GM08714 (cell line): ENCODE results near the gene CPO.

Experiments
- H3K4me3 ChIP-seq: fragments of 200-500 bp; sonication (Bioruptor generic); 2 replicates; pipeline ENCODE4 v1.5.1; 2014; ENCODE audit warnings: mild to moderate bottlenecking, low read length, inconsistent platforms
- ZNF274 ChIP-seq: IDR thresholded peaks from 2 replicates; pipeline ENCODE4 v1.6.1; 2012; ENCODE audit warnings: mild to moderate bottlenecking, low read depth, low read length

Gene CPO

DNA sequence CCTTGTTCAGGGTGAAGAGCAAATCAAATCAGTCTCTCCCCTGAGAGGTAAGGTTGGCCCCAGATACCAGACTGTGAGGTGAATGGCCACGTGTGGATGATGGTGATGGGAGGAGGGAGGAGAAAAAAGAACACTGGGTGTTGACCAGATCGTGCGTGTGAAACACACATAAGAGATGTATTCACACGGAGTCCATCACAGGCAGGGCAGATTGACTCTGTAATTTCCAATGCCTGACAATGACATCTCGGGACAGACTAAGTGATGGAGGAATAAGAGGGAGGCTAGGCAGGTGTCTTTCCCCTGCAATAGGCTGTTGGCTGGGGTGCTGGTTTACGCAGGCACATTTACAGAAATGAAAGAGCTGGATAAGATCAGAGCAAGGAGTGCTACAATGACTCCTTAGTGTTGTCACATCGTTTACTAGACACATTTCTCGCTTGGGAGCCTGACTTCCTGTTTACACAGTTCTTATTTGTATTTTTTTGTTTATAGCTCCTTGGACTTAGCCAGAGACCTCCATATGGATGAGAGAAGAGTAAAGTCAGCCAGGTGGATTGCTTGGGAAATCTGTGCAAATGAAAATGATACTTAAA is 43.1 kb downstream of the CPO start:
- no peak overlapping the region for H3K4me3 ChIP-seq
- no peak for TF ChIP-seq ZNF274

DNA sequence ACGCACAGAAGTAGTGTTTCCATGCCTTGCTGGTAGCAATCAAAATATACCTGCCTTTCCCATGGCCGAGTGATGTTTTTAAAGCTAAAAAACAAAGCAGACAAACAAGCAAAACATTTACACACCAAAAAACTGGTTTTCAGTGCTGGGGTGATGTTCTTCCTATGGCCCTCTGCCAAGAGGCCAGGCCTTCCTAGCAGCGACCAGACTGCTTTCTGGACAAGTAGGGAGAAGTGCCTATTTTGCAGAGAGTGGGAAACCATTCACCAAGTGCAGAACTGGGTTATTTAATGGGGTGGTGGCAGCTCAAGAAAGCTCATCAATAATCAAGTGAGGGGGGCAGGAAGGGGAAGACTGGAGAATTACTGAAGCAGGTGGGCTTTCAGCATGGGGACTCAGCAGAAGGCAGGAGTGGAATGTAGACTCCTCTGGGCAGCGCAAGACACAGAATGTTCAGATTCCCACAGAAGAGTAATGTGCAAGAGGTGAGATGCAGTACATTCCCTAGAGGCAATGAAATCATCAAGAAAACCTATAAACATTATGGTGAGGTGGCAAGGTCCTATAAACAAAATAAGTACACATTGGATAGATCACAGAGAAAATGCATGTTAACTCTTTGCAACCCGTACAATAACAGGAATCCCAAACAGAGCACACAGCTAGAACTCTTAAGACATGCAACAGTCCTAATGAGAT is 44.0 kb downstream of the CPO start:
- no peak overlapping the region for H3K4me3 ChIP-seq
- TF ChIP-seq ZNF274, result no peak

DNA sequence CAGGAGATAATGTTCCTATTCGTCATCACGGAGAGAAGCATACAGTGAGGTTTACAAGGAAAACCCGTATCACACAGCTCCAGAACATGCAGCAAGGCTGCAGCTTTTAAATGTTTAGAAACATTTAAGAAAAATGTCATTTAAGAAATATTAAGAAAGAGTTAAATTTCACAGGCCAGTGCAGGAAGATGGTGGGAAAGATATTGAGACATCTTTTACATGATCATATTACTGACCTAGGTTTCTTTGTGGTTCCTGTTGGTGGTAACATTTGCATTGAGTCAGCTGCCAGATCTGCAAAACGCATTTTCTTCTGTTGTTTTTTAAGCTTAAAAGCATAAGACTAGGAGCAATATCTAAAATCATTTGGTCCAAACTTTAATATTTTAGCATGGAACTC is 44.9 kb downstream of the CPO start:
- no peak for TF ChIP-seq ZNF274

DNA sequence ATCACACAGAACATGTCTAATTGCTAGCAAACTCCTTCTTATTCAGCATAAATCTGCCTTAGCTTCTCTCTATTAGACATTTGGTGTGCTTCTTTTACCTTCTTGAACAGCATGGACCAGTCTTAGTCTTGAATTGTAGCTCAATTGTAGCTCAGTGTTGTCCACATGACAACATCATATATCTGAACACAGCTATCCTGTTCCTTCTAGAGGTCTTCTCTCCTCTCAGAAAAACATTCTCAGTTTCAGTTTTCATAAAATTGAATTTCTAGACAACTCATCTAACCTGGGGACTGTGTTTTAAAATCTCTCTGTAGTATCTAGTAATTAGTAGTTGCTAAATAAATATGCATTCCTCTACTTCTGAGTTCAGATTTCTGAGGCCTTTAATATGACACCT is 47.6 kb downstream of the CPO start:
- no peak for TF ChIP-seq ZNF274
- H3K4me3 ChIP-seq, result no peak overlapping the region

More for the DNA sequence above, 44.9 kb downstream of the CPO start:
- no peak overlapping the region for H3K4me3 ChIP-seq

DNA sequence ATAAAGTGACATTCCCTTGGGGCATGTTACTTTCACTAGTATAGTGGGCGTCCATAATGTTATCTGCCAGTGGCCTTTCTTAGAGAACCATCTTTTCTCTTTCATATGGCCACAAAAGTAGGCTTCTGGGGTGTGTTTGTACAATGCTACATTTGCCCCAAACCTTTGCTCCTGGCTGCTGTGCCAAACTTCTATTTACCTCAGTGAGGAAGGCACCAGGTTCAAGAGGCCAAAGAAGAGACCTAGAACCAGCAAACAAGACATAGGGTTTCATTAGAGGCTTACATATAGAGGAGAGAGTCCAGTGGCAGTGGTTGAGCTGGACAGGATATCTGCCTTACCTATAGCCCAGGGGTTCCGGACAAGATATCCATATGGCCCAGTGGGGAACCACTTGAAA is 48.5 kb downstream of the CPO start:
- no peak overlapping the region for H3K4me3 ChIP-seq

DNA sequence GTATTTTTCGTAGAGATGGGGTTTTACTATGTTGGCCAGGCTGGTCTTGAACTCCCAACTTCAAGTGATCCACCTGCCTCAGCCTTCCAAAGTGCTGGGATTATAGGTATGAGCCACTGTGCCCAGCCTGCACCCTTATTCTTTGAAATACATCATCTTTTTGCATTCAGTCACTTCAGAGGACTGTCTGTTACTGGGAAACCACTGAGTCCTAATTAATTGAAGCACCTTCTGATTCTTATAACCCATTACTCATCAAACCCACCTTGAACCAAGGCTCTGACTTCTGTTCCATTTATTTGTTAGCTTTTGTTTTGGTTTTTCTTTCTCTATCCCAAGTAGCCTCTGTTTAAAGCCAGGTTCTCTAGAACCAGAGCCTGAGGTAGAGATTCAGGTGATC is 49.6 kb downstream of the CPO start:
- no peak for TF ChIP-seq ZNF274
- H3K4me3 ChIP-seq, result no peak overlapping the region

More for the DNA sequence above, 48.5 kb downstream of the CPO start:
- no peak for TF ChIP-seq ZNF274

DNA sequence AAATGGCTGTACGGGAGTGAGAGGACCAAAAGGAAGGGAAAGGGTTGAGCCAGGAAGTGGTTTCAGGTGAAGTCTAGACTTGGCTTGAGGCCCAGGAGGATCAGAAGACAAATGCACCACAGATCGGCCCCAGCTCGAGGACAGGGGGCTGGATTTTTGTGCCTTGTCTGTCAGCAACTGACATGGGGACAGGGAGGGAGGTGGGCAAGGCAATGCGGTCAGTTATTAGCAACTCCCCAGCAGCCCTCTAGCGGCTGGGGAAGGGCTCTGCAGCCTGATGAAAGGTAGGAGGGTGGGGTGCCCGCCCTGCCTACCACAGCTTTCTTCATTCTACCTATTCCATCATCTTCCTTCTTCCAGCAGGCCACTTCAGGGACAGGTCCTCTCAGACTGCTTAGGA is 50.0 kb downstream of the CPO start:
- H3K4me3 ChIP-seq, result no peak overlapping the region

DNA sequence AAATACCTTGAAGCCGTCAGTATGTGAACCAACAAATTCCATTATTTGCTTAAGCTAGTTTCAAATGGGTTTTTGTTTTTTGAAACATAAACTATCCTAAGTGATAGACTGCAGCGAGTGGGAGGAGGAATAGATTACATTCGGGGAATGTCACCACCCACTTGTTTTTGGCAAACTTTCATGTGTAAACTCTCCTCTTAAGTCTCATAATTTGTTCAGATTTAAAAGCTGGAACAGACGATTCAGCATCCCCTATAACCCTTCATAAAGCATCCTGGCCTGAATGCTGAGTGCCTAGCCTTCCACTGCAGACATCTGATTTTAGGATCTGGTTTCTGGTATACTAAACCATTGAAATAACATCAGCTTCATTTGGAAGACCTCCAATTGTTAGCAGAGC is 51.0 kb downstream of the CPO start:
- no peak for TF ChIP-seq ZNF274

More for the DNA sequence above, 50.0 kb downstream of the CPO start:
- TF ChIP-seq ZNF274, result no peak

DNA sequence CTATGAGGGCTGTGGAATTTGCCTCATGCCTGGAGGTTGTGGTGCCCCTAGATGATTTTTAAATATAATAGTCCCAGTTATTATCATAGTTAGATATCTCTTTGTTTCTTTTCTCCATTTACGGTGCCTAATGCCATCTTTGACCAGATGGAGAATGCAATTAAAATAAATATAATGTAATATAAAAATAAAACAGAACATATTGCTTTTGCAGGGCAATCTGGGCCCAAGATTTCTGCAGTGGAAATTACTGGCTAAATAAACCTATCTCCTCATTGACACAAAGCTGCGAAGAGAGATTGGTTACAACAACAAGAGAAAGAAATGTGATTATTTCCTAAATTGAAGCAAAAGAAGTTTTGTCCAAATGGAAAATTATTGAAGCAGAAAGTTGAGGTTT is 51.8 kb downstream of the CPO start:
- no peak overlapping the region for H3K4me3 ChIP-seq
- TF ChIP-seq ZNF274, result no peak

More for the DNA sequence above, 51.0 kb downstream of the CPO start:
- no peak overlapping the region for H3K4me3 ChIP-seq

DNA sequence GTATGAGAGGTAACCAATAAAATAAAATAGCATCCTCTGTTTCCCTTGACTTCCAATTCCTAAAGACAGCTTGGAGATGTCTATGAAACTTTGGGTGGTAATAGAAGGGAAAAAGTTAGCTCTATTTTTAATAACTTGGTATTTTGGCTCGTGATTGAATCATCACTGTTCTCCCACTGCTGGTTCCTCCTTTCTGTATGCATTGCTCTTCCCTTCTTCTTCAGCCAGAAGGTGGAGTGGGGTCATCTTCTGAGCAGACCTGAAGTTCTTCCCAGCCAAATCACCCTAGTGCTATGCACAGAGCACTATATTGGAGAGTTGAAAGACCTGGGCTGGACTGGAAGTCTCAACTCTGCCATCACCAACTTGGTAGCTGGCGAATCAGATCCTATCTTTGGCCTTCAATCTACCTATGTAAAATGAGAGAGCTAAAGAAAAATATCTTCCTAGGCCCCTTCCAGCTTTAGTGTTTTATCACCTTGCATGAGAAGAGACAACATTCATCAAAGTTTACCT is 54.1 kb downstream of the CPO start:
- TF ChIP-seq ZNF274, result no peak
- no peak overlapping the region for H3K4me3 ChIP-seq

DNA sequence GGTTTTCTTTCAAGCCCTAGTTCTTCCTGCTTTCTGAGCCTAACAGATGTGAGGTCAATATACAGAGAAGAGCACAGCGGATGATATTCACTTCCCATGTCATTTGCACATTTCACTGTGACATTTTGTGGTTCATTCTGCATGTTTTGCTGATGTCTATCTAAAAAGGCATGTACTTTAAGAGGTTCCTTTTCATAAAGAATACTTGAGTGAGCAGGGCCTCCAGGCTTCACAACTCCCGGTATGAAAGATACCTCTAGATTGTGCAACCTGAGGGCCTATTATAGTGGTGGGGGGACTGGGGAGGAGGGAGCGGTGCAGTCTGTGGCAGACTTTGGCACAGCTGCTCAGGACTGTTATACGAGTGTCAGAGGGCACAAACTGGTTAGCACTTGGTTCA is 54.6 kb downstream of the CPO start:
- TF ChIP-seq ZNF274, result no peak

DNA sequence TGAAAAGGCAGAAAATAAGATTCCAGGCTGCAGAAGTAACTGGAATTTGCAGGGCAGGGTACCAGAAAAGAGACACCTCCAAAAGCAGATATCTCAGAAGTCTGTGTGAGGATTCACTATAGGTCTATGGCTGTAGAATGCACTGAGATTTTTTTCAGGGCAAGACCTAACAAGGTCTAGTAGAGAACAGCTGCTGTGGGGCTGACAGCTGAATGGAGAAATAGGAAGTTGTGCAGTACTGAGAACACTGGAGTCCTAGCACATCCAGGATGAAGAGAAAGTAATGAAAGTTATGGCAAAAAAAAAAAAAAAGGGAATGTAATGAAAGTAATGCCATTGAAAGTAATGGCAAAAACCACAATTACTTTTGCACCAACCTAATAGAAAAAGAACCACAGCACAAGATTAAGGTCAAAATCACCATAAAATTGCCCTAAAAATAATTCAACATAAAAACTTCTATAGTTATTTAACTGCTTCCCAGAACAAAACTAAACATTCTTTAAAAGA is 57.3 kb downstream of the CPO start:
- TF ChIP-seq ZNF274, result no peak
- H3K4me3 ChIP-seq, result no peak overlapping the region

More for the DNA sequence above, 54.6 kb downstream of the CPO start:
- H3K4me3 ChIP-seq, result no peak overlapping the region

DNA sequence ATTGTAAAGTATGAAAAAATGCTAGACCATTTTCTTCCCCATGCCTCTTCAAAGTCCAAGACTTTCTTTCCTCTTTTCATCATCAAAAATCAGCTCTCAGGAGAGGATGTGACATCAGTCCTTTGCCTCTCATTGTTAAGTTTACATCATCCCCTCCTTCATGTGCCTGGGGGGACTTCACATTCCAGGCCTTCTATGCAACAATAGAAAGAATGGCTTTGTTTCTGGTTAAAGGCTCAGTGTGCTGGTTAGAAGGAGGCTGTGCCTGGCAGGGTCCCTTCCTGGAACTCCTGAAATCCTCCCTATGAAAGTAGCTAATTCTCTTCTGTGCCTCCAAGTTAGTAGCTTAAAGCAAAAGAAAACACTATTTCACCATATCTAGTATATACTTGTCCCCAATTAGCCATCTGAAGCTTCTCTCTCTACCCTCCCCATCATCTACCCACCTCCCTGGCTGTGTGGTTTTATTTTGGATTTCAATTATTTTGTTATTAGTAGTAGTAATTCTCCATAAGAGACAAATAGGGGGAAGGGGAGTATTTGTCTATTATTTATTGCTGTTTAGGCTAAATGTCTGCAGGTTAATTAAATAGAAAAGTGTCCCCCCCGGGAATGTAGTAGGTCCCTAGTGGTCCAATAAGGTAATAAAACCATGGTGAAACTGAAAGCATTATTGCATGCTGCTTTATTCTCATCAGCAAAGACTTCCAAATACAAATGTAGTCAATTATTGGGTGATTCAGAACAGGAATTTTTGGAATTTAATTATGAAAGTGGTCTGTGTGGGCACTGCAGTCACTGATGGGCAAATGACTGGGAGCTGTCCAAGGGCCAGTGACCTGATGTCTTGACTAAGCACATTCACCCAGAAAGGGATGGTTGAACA is 69.0 kb downstream of the CPO start:
- no peak overlapping the region for H3K4me3 ChIP-seq
- TF ChIP-seq ZNF274, result no peak

DNA sequence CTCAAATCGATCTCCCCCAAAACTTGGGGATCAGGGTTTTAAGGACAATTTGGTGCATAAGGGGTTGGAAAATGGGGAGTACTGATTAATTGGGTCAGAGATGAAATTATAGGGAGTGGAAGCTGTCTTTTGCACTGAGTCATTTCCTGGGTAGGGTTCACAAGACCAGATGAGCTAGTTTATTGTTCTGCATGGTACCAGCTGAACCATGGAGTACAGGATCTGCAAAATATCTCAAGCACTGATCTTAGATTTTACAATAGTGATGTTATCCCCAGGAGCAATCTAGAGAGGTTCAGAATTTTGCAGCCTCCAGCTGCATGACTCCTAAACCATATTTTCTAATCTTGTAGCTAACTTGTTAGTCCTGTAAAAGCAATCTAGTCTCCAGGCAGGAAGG is 73.1 kb downstream of the CPO start:
- no peak for TF ChIP-seq ZNF274
- H3K4me3 ChIP-seq, result no peak overlapping the region
